Measurements from ENCODE around the gene SETD3.

SETD3 gene

GRCh38 chr14:99420711-99421110 is 59.9 kb downstream of the SETD3 start:
- no peak for DNase-seq

- DNase-seq = no peak
Measured at GRCh38 chr14:99419905-99420304, 60.8 kb downstream of the SETD3 start.

GRCh38 chr14:99418242-99418641 is 62.4 kb downstream of the SETD3 start:
- DNase-seq = no peak

GRCh38 chr14:99416909-99417308 is 63.8 kb downstream of the SETD3 start:
- DNase-seq = no peak

- DNase-seq = peak; percentile 21 to 56
Measured at GRCh38 chr14:99415496-99416281, 65.0 kb downstream of the SETD3 start.

- DNase-seq = no peak
Measured at GRCh38 chr14:99413911-99414310, 66.7 kb downstream of the SETD3 start.

GRCh38 chr14:99413172-99413571 is 67.5 kb downstream of the SETD3 start:
- DNase-seq = no peak

GRCh38 chr14:99412117-99413061 is 68.3 kb downstream of the SETD3 start:
- DNase-seq = no peak

- no peak for DNase-seq
Measured at GRCh38 chr14:99410019-99410418, 70.6 kb downstream of the SETD3 start.

- no peak for DNase-seq
Measured at GRCh38 chr14:99408971-99409289, 71.7 kb downstream of the SETD3 start.

GRCh38 chr14:99408286-99408970 is 72.2 kb downstream of the SETD3 start:
- DNase-seq = no peak

- no peak for DNase-seq
Measured at GRCh38 chr14:99407416-99407815, 73.2 kb downstream of the SETD3 start.

- DNase-seq = no peak
Measured at GRCh38 chr14:99402950-99403349, 77.7 kb downstream of the SETD3 start.

GRCh38 chr14:99402285-99402648 is 78.4 kb downstream of the SETD3 start:
- no peak for DNase-seq

- no peak for DNase-seq
Measured at GRCh38 chr14:99401621-99402284, 78.9 kb downstream of the SETD3 start.

GRCh38 chr14:99401211-99401610 is 79.4 kb downstream of the SETD3 start:
- no peak for DNase-seq

- no peak for DNase-seq
Measured at GRCh38 chr14:99397698-99398097, 83.0 kb downstream of the SETD3 start.

- peak; percentile 5 to 16 for DNase-seq
Measured at GRCh38 chr14:99395909-99396530, 84.6 kb downstream of the SETD3 start.

GRCh38 chr14:99394602-99395156 is 86.0 kb downstream of the SETD3 start:
- DNase-seq = no peak

- peak; percentile 7 to 40 for DNase-seq
Measured at GRCh38 chr14:99393059-99393655, 87.5 kb downstream of the SETD3 start.

- DNase-seq = no peak
Measured at GRCh38 chr14:99391671-99392070, 89.0 kb downstream of the SETD3 start.
